Skin of body (tissue), 2 donors: ENCODE data around the gene MNX1. TPM values are rescaled to one million over a fixed set of nuclear protein-coding genes. Genes with fewer than 3 reads are reported as not detected.

Experiments used
- DNase-seq: peaks from one replicate; lab custom pipeline; 2025; lab: John Stamatoyannopoulos, UW
- total RNA-seq: library from RNA; depleted of rRNA; stranded (reverse); fragments of >200 nt; gene quantifications from one replicate; pipeline ENCODE4 v1.2.3, GENCODE V29; 2014

Gene MNX1
- total RNA-seq, 1 donor from 2014 or later = not detected

- no peak for DNase-seq
These were observed 4.4 kb upstream of the MNX1 start for GRCh38 chr7:157014635-157015555.

- no peak for DNase-seq
These were observed 3.4 kb upstream of the MNX1 start for GRCh38 chr7:157013602-157014549.

- DNase-seq = no peak
These were observed 2.6 kb upstream of the MNX1 start for GRCh38 chr7:157013101-157013500.

GRCh38 chr7:157012113-157012547 is 1.7 kb upstream of the MNX1 start:
- no peak for DNase-seq

- DNase-seq = no peak
These were observed 1.1 kb upstream of the MNX1 start for GRCh38 chr7:157011333-157012112.

GRCh38 chr7:157009778-157010587 is 480 bp downstream of the MNX1 start:
- no peak for DNase-seq

- no peak for DNase-seq
These were observed 1.2 kb downstream of the MNX1 start for GRCh38 chr7:157009170-157009777.

GRCh38 chr7:157008206-157009169 is 2.0 kb downstream of the MNX1 start:
- DNase-seq = no peak

GRCh38 chr7:157007470-157008066 is 2.9 kb downstream of the MNX1 start:
- no peak for DNase-seq

- DNase-seq = no peak
These were observed 3.5 kb downstream of the MNX1 start for GRCh38 chr7:157006829-157007469.

GRCh38 chr7:157006205-157006747 is 4.2 kb downstream of the MNX1 start:
- DNase-seq = no peak

GRCh38 chr7:157005456-157006204 is 4.8 kb downstream of the MNX1 start:
- DNase-seq = no peak

GRCh38 chr7:157004521-157005455 is 5.7 kb downstream of the MNX1 start:
- DNase-seq = no peak

GRCh38 chr7:157003756-157004520 is 6.5 kb downstream of the MNX1 start:
- no peak for DNase-seq

- no peak for DNase-seq
These were observed 7.1 kb downstream of the MNX1 start for GRCh38 chr7:157003445-157003755.
